ENCODE results near the gene SLC13A5. TPM values are rescaled to one million over a fixed set of nuclear protein-coding genes. Genes with fewer than 3 reads are reported as not detected.

Gene SLC13A5
- total and polyA plus RNA-seq, 9 of the 15 experiments (the other 6 are each of a cell fraction or from before 2014, with no cell fraction given): 0.04 TPM; not detected in 8

DNA sequence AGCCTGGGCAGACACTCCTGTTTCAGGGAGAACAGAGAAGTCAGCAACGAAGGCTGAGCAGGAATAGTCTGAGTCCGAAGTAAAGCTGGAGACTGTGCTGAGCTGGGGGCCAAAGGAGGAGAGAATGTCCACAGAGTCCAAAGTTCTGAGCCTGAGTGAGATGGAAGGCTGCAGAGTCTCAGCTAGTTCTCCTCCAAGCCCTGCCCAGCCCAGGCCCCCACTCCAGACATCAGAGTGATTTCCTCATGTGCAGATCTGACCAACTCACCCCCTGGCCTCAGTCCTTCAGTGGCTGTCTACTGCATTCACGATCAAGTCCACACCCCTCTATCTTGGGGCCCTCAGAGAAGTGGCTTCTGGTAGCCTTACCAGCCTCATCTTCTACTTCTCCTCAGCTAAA lies 21.6 kb downstream of the SLC13A5 start:
- no peak for DNase-seq (ENCODE audit: extremely low read depth in 1 of 4, low spot score in 3 of 4)
- no peak for ATAC-seq
- no TSS peak for BruUV-seq (replicated peaks)
- no peak overlapping the region for H3K4me3 ChIP-seq
- no peak overlapping the region for H3K4me2 ChIP-seq (ENCODE audit: insufficient read depth, low read length)
- H2AFZ ChIP-seq (ENCODE audit: low read depth, low read length): no peak overlapping the region
- TF ChIP-seq ZNF584 (CRISPR knock-in tag; IDR thresholded peaks at IDR 0.05; ENCODE audit: low read depth): no peak
- no peak for TF ChIP-seq XRCC3 (IDR thresholded peaks at IDR 0.05)
- TF ChIP-seq NFE2L1 (tag; IDR thresholded peaks at IDR 0.05; ENCODE audit: borderline replicate concordance, low read depth): no peak
- no peak for TF ChIP-seq IRF9 (tag; IDR thresholded peaks at IDR 0.05)
- TF ChIP-seq RUNX1 (IDR thresholded peaks at IDR 0.05; ENCODE audit: low read depth): no peak
- TF ChIP-seq CCNT2 (IDR thresholded peaks at IDR 0.05; ENCODE audit: borderline replicate concordance, extremely low read depth, insufficient read length, low read depth, low read length): no peak
- TF ChIP-seq ZNF253 (CRISPR knock-in tag; conservative IDR thresholded peaks at IDR 0.05): no peak
- TF ChIP-seq SRSF1 (IDR thresholded peaks at IDR 0.05; ENCODE audit: low read depth, low read length): no peak
- no peak for TF ChIP-seq ZNF589 (CRISPR knock-in tag; IDR thresholded peaks at IDR 0.05; ENCODE audit: low read depth)
- no peak for TF ChIP-seq JUN (IDR thresholded peaks at IDR 0.05; ENCODE audit: borderline replicate concordance, low read depth, low read length)
- no peak for TF ChIP-seq JUN (CRISPR knock-in tag; IDR thresholded peaks at IDR 0.05; ENCODE audit: borderline replicate concordance)
- TF ChIP-seq LARP7 (IDR thresholded peaks at IDR 0.05): no peak
- TF ChIP-seq MAZ (CRISPR knock-in tag; conservative IDR thresholded peaks at IDR 0.05 in 1 of 2, IDR thresholded peaks at IDR 0.05 in 1 of 2): no peak
- intact Hi-C loops (cut with micrococcal nuclease): no loop called here
- H3K27me3 ChIP-seq (ENCODE audit: control insufficient read depth in 2 of 2, insufficient read depth in 2 of 2, low read length in 2 of 2): peaks cover 5 to 44% of the 10 kb centered on the region in 2 experiments; a peak in 4 of 5 replicates
- ChIA-PET POLR2A (no interaction called here), CTCF (ENCODE audit: low intra/inter-chr PET ratio) (no interaction called here)
- no peaks in the 10 kb centered on the region for H3K4me1 ChIP-seq (replicated peaks in 1 of 2; ENCODE audit: control insufficient read depth in 2 of 2, insufficient read depth in 2 of 2, low read length in 2 of 2)
- no peaks in the 10 kb centered on the region for H3K79me2 ChIP-seq (ENCODE audit: control insufficient read depth, insufficient read depth, low read length)
- WGBS (ENCODE audit: insufficient coverage, low coverage, missing lambda C conversion rate): 0% methylated on average over 3 of the region's 3 CpGs
- no peak for FAIRE-seq
- no peaks in the 10 kb centered on the region for H3K9me1 ChIP-seq (ENCODE audit: control insufficient read depth, insufficient read depth, low read length)
- no peak overlapping the region for H3K27ac ChIP-seq (ENCODE audit: extremely low read depth, low read depth, low read length)
- in situ Hi-C loops (cut with MboI): no loop called here
- no peaks in the 10 kb centered on the region for H3K9me3 ChIP-seq (replicated peaks; ENCODE audit: control insufficient read depth, insufficient read depth, low read depth, low read length)
- H4K20me1 ChIP-seq (replicated peaks; ENCODE audit: control insufficient read depth, insufficient read depth, low read length): no peaks in the 10 kb centered on the region
- no peaks in the 10 kb centered on the region for H3K36me3 ChIP-seq (ENCODE audit: control insufficient read depth, insufficient read depth, low read length)
- H3K9ac ChIP-seq (ENCODE audit: insufficient read depth in 1 of 2, low read depth in 2 of 2, low read length in 2 of 2): no peak overlapping the region
